Measurements from ENCODE around the gene GALNT2.

DNA sequence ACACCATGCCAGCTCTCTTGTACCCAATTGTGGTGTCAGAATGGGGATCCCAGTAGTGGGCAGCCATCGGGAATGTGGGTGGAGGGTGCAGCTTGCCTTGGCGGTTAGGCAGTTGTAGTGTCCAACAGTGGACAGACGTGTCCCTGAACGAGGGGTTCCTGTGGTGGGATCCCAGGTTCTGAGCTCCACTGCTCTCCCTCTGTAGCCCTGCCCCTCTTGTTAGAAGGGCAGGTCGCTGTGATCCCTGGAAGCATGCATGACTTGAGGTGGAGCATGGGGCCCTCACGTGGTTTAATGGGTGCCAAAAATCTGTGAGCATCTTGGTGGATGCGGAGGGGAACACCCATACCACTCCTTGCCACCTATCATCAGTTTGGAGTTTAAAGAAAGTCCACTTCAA, 4.3 kb downstream of the GALNT2 start:
- TF ChIP-seq CTCF (conservative IDR thresholded peaks at IDR 0.05; ENCODE audit: low read depth, low read length), result no peak
- TF ChIP-seq BHLHE40 (IDR thresholded peaks at IDR 0.05; ENCODE audit: low read depth, low read length), result no peak
- no peak for TF ChIP-seq POLR2A (IDR thresholded peaks at IDR 0.05; ENCODE audit: low read depth, low read length)
- TF ChIP-seq FOS (IDR thresholded peaks at IDR 0.05; ENCODE audit: low read depth, low read length), result no peak

Data from IMR-90 (cell line).